Astrocyte of the spinal cord (primary cell): ENCODE results near the gene ZNF277.

Experiments used
- DNase-seq: peaks from one replicate; pipeline ENCODE4 v3.0.0; 2011; ENCODE audit warnings: low read depth, low spot score
- H3K4me3 ChIP-seq: 2 replicates; pipeline ENCODE4 v1.5.1; 2011; ENCODE audit warnings: low read depth, mild to moderate bottlenecking, low read length, moderate library complexity
- CTCF ChIP-seq: IDR thresholded peaks from 2 replicates; pipeline ENCODE4 v1.5.1; 2012; ENCODE audit warnings: low read depth, mild to moderate bottlenecking, low read length, inconsistent platforms
- in situ Hi-C: cut with HindIII; loops from 2 replicates; pipeline ENCODE4 v1.10.0; 2017; ENCODE audit warnings: low sequenced_read_pairs

Gene ZNF277

DNA sequence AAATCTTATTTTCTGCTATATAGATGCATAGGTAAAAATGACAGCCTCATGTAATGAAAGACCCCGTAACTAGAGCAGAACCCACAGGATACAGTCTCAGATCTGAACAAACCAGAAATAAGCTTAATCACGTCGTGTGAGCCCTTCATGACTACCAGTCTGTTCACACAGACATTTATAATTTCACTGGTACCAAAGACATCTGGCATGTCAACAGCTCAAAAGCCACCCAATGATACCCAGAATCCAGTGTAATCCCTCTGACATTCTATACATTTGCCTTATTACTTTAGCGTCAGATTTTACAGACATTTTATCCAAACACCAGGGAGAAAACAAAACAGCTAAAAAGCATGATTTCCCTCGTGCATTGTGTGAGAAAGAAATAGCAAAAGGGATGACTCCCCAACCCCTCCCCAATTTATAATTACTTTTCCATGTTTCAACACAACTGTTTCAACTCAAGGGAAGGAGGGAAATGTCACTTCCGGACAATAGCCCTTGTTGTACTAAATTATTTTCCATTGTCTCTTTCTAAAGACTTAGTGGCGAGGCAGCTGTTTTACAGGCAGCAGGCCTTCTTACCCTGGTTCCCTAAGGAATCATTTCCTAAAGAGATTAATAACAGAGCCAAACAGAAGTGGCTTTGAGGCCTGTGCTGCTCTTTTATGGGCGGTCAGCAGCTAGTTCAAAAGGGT, 33.5 kb upstream of the ZNF277 start:
- in situ Hi-C loops: no loop called here
- TF ChIP-seq CTCF: no peak
- H3K4me3 ChIP-seq: no peak overlapping the region
- no peak for DNase-seq

DNA sequence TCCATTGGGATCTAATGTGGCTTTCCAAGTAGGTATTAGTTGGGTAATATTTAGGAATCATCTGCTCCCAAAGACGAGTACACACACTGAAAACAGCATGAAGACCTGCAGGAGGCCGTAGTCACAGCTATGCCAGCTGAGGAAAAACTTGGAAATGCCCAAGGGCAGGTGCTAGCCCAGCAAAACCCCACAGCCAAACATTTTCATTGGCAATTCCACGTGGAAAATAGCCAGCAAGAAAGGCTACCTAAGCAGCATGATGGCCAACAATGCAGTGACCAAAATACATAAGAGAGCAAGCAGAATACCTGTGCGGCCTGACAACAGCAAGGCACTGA, 33.0 kb upstream of the ZNF277 start:
- in situ Hi-C loops: no loop called here
- TF ChIP-seq CTCF: no peak
- no peak overlapping the region for H3K4me3 ChIP-seq
- no peak for DNase-seq

GRCh38 chr7:112174192-112174591, 32.3 kb upstream of the ZNF277 start:
- H3K4me3 ChIP-seq: no peak overlapping the region
- no peak for TF ChIP-seq CTCF
- in situ Hi-C loops: no loop called here
- DNase-seq: no peak

- H3K4me3 ChIP-seq: no peak overlapping the region
- no peak for TF ChIP-seq CTCF
- no peak for DNase-seq
- in situ Hi-C loops: no loop called here
Observed at GRCh38 chr7:112176241-112176640, 30.3 kb upstream of the ZNF277 start.

- in situ Hi-C loops: no loop called here
- no peak overlapping the region for H3K4me3 ChIP-seq
- DNase-seq: no peak
- no peak for TF ChIP-seq CTCF
Observed at GRCh38 chr7:112176693-112177415, 29.6 kb upstream of the ZNF277 start.

DNA sequence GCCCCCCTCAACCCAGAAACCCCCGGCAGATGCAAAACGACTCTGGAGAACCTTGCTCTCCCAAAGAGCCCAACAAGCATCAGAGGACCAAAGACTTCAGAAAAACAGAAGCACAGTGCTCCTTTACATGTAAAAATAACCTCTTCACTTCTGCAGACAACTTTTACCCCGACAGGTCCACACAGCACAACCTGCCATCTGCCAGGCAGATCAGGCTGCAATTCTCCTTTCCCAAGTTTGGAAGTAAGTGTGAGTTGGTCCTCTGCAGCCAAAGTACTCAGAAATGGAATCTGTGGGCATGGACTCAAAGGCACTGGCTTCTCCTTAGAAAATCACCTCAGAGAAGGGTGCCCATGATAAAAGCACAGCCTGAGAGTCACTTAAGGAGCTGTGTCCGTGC, 26.3 kb upstream of the ZNF277 start:
- in situ Hi-C loops: no loop called here
- TF ChIP-seq CTCF: no peak
- no peak overlapping the region for H3K4me3 ChIP-seq
- no peak for DNase-seq
